GM18951 (cell line): ENCODE results near the gene FRMD4A.

ENCODE experiments used
- POLR2A ChIP-seq: IDR thresholded peaks from 4 replicates; pipeline ENCODE4 v1.6.1; 2011; ENCODE audit warnings: mild to moderate bottlenecking; ENCODE audit not compliant: insufficient read length, insufficient read depth; ENCODE audit errors: extremely low read depth
- in situ Hi-C: fragments of 300-500 bp; cut with MboI; formaldehyde crosslinking; loops from one replicate; pipeline ENCODE4 v1.12.0; 2022; ENCODE audit warnings: low sequenced_read_pairs, mixed read lengths, inconsistent platforms; ENCODE audit not compliant: unreplicated experiment

Gene FRMD4A

GRCh38 chr10:14198078-14198477 lies 132.6 kb downstream of the FRMD4A start:
- in situ Hi-C loops = no loop called here
- TF ChIP-seq POLR2A = no peak

- no peak for TF ChIP-seq POLR2A
Observed at GRCh38 chr10:14196113-14196512, 134.6 kb downstream of the FRMD4A start.

GRCh38 chr10:14195433-14195832 lies 135.3 kb downstream of the FRMD4A start:
- in situ Hi-C loops = no loop called here
- no peak for TF ChIP-seq POLR2A

More at GRCh38 chr10:14196113-14196512, 134.6 kb downstream of the FRMD4A start:
- in situ Hi-C loops = no loop called here

GRCh38 chr10:14192746-14193145 lies 138.0 kb downstream of the FRMD4A start:
- in situ Hi-C loops = no loop called here
- TF ChIP-seq POLR2A = no peak

GRCh38 chr10:14191871-14192270 lies 138.9 kb downstream of the FRMD4A start:
- no peak for TF ChIP-seq POLR2A
- in situ Hi-C loops = no loop called here

GRCh38 chr10:14191407-14191806 lies 139.3 kb downstream of the FRMD4A start:
- in situ Hi-C loops = no loop called here
- TF ChIP-seq POLR2A = no peak

GRCh38 chr10:14190702-14191101 lies 140.0 kb downstream of the FRMD4A start:
- TF ChIP-seq POLR2A = no peak
- in situ Hi-C loops = no loop called here

GRCh38 chr10:14186245-14186644 lies 144.5 kb downstream of the FRMD4A start:
- no peak for TF ChIP-seq POLR2A
- in situ Hi-C loops = no loop called here

- TF ChIP-seq POLR2A = peak; percentile 97
- in situ Hi-C loops = no loop called here
Observed at GRCh38 chr10:14185316-14186045, 145.2 kb downstream of the FRMD4A start.

GRCh38 chr10:14184841-14185315 lies 145.8 kb downstream of the FRMD4A start:
- TF ChIP-seq POLR2A = no peak
- in situ Hi-C loops = no loop called here

GRCh38 chr10:14182781-14183180 lies 147.9 kb downstream of the FRMD4A start:
- in situ Hi-C loops = no loop called here

GRCh38 chr10:14181567-14181936 lies 149.2 kb downstream of the FRMD4A start:
- in situ Hi-C loops = no loop called here
- no peak for TF ChIP-seq POLR2A

More at GRCh38 chr10:14182781-14183180, 147.9 kb downstream of the FRMD4A start:
- TF ChIP-seq POLR2A = no peak

GRCh38 chr10:14180911-14181566 lies 149.7 kb downstream of the FRMD4A start:
- no peak for TF ChIP-seq POLR2A
- in situ Hi-C loops = no loop called here

- TF ChIP-seq POLR2A = no peak
- in situ Hi-C loops = no loop called here
Observed at GRCh38 chr10:14179251-14179650, 151.5 kb downstream of the FRMD4A start.
